NCI-H2081 treated with DMSO at 0.1 percent for 48 hours (cell line): ENCODE data around the gene ITGAD.
A peak's percentile ranks its signal among the peaks of the same experiment; 100 is the strongest.

Experiments
- DNase-seq: peaks from one replicate; lab custom pipeline; 2025; lab: John Stamatoyannopoulos, UW

The ITGAD gene

GRCh38 chr16:31459687-31460581 is 66.8 kb downstream of the ITGAD start:
- peak; percentile 73 for DNase-seq

GRCh38 chr16:31460582-31461002 is 67.5 kb downstream of the ITGAD start:
- no peak for DNase-seq

GRCh38 chr16:31461201-31461920 is 68.2 kb downstream of the ITGAD start:
- no peak for DNase-seq

- no peak for DNase-seq
Measured at GRCh38 chr16:31461921-31462804, 69.0 kb downstream of the ITGAD start.

- DNase-seq: no peak
Measured at GRCh38 chr16:31464348-31464769, 71.2 kb downstream of the ITGAD start.

- DNase-seq: no peak
Measured at GRCh38 chr16:31464781-31465260, 71.7 kb downstream of the ITGAD start.

GRCh38 chr16:31465788-31466370 is 72.7 kb downstream of the ITGAD start:
- no peak for DNase-seq

GRCh38 chr16:31466381-31466841 is 73.3 kb downstream of the ITGAD start:
- DNase-seq: no peak

GRCh38 chr16:31467151-31467773 is 74.1 kb downstream of the ITGAD start:
- no peak for DNase-seq

GRCh38 chr16:31467858-31468257 is 74.7 kb downstream of the ITGAD start:
- DNase-seq: no peak

- DNase-seq: no peak
Measured at GRCh38 chr16:31470615-31471014, 77.5 kb downstream of the ITGAD start.

- no peak for DNase-seq
Measured at GRCh38 chr16:31471241-31471874, 78.2 kb downstream of the ITGAD start.

- no peak for DNase-seq
Measured at GRCh38 chr16:31471875-31472708, 79.0 kb downstream of the ITGAD start, which contains the start of gene TGFB1I1. Gene TGFB1I1, plus strand, starts transcription at chr16:31472152. Its CDS starts 37 bp downstream, at chr16:31472189.

- peak; percentile 50 for DNase-seq
Measured at GRCh38 chr16:31472709-31473203, 79.6 kb downstream of the ITGAD start.

- no peak for DNase-seq
Measured at GRCh38 chr16:31473264-31473984, 80.3 kb downstream of the ITGAD start.

GRCh38 chr16:31474173-31474714 is 81.1 kb downstream of the ITGAD start:
- DNase-seq: no peak

- DNase-seq: no peak
Measured at GRCh38 chr16:31474773-31475738, 81.9 kb downstream of the ITGAD start.
